ELR (cell line): ENCODE results near the gene NT5C.
"Not testable (repeated sequence)": the region's sequence is repeated elsewhere in the genome, so short reads cannot be mapped to it uniquely, and the experiment has no call there.

Experiments used
- DNase-seq: peaks from one replicate; pipeline ENCODE4 v3.0.0-alpha.2; 2015; ENCODE audit warnings: low read depth

Gene NT5C

GRCh38 chr17:75144816-75145512, 13.4 kb upstream of the NT5C start:
- DNase-seq = no peak

- DNase-seq = no peak
Observed at GRCh38 chr17:75142236-75142971, 10.9 kb upstream of the NT5C start.

DNA sequence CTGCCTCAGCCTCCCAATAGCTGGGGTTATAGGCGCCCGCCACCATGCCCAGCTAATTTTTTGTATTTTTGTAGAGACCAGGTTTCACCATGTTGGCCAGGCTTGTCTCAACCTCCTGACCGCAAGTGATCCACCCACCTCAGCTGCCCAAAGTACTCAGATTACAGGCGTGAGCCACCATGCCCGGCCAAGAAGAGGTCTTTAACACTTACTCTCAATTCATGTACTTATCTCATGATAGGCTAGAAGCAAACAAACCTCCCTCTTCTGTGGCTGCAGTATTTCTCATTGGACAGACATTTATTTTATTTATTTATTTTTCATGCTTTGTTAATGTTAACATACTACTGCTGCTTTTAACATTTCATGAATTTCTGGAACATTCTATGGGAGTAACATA, 7.0 kb upstream of the NT5C start:
- no peak for DNase-seq

GRCh38 chr17:75137762-75138161, 6.2 kb upstream of the NT5C start:
- not testable (repeated sequence) for DNase-seq

GRCh38 chr17:75135946-75136345, 4.4 kb upstream of the NT5C start:
- no peak for DNase-seq

DNA sequence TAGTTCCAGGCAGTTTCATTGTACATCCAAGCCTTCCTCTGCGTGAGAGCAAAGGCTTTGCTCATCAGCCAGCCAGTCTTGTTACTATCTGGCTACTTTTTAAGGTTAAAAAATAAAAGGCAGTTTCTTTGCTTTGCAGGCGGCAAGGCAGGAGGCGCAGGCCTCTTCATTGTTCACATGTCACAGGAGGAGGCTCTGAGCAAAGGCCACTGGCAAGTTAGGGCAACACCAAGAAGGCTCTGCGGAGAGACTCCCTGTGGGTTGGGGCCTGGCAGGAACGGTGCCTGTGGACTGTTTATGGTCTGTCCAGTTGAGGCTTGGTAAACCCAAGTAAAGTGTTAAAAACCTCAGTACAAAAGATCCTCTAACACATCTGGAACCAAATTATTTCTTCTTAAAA, 3.9 kb upstream of the NT5C start:
- no peak for DNase-seq

- peak; percentile 32 for DNase-seq
Observed at GRCh38 chr17:75133607-75134347, 2.2 kb upstream of the NT5C start.

- no peak for DNase-seq
Observed at GRCh38 chr17:75133001-75133400, 1.5 kb upstream of the NT5C start.

- not testable (repeated sequence) for DNase-seq
Observed at GRCh38 chr17:75132018-75133000, 767 bp upstream of the NT5C start.

DNA sequence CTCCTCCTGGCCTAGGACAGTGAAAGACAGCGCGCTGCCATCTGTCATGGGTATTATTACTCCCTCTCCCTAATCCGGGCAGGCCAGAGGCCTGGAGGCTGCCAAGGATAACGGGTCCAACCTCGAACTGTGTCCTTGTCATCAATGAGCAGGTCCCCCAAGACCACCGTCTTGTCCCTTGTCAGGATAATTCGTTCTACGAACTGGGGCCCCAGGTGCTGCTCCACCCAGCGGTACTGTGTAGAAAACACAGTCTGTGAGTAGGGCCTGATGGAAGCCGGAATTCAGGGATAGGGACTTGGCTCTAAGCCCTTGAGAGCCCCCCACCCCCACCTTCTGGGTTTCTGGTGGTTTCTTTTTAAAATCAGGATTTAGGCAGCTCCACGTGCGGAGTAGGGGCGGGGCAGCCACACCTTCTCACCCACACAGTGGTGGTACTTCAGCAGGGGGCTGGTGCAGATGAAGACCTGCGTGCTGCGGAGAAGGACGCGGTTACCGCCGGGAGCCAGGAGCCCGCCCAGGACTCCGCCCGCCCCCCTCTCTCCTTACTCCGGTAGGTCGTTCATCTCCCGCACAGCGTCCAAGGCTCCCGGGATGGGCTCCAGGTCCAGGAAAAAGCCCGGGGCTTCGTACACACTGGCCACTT, 787 bp downstream of the NT5C start:
- DNase-seq = peak; percentile 85

DNA sequence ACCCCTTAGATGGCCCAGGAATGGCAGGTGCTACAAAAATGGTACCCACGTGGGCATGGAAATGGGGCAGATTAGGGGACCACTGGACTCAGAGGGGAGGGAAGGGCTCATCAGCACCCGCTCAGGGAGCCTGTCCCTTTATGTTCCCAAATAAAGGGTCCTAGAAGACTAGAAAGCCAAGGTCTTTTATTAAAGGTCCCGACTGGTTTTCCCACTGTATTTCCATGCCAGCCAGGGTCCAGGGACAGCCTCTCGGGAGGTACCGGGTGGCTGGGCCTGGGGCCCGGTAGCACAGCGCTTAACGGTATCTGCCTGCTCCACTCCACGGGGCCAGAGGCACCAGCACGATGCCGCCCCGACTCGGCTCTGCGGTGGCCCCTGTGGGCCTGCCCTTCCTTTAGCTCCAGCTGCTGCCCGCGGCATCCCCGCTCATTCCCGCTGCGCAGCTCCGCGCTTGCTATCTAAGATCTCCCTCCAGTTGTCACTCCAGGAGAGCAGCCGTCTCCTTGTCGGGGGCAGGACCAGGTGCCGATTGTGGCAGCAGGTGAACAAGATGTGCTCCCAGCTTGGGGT, 1.4 kb downstream of the NT5C start:
- DNase-seq = no peak

DNA sequence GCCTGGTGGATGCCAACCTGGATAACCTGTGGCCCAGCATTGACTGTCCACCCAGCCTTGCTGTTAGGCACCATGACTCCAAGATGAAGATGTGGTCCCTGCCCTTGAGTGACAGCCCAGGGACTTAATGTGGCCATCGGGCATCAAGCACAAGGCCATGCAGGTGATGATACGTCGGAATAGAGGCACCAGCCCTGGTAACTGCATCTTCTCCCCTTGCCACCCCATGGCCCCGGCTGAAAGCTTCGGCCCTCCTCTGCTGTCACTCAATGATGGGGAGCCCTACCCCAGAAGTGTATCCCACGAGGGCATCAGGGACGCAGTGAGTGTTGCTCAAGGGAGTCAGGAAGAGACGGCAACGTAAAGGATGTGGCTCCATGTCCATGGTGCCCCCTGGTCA, 2.0 kb downstream of the NT5C start:
- no peak for DNase-seq

- no peak for DNase-seq
Observed at GRCh38 chr17:75128694-75129505, 2.6 kb downstream of the NT5C start.

GRCh38 chr17:75127936-75128335, 3.6 kb downstream of the NT5C start:
- DNase-seq = not testable (repeated sequence)

DNA sequence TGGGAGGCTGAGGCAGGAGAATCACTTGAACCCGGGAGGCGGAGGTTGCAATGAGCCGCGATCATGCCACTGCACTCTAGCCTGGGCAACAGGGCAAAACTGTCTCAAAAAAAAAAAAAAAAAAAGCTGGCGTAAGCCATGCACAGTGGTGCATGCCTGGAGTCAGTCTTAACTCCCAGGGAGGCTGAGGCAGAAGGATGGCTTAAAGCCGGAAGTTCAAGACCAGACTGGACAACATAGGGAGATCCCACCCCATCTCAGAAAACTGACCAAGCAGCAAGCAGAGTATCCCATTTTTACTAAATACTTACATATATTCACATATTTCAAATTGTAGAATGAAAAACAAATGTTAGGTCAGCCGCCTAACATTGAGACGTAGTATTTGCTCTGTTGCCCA, 4.6 kb downstream of the NT5C start:
- DNase-seq = no peak

- DNase-seq = no peak
Observed at GRCh38 chr17:75125984-75126383, 5.6 kb downstream of the NT5C start.

GRCh38 chr17:75124819-75125162, 6.8 kb downstream of the NT5C start:
- no peak for DNase-seq

GRCh38 chr17:75124041-75124818, 7.3 kb downstream of the NT5C start:
- peak; percentile 62 for DNase-seq

DNA sequence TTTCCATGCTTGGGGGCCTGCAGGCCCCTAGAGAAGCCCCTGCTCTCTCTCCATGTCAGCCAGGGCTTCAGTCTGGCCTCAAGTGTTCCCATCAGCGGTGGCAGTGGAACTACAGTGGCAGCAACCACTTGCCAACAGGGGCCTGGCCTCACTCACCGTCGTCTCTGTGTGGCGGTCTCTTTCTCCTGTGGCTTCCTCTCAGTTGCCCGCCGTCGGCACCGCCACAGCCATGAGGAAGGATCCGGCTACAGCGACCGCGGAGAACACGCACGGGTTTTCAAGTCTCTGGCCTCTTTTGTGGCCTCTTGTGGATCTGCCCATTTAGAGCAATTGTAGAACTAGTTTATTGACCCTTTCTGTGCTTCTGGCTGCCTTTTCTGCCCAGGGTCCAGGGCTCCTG, 13.2 kb downstream of the NT5C start:
- DNase-seq = no peak
